ENCODE measurements around the gene CDON.

DNA sequence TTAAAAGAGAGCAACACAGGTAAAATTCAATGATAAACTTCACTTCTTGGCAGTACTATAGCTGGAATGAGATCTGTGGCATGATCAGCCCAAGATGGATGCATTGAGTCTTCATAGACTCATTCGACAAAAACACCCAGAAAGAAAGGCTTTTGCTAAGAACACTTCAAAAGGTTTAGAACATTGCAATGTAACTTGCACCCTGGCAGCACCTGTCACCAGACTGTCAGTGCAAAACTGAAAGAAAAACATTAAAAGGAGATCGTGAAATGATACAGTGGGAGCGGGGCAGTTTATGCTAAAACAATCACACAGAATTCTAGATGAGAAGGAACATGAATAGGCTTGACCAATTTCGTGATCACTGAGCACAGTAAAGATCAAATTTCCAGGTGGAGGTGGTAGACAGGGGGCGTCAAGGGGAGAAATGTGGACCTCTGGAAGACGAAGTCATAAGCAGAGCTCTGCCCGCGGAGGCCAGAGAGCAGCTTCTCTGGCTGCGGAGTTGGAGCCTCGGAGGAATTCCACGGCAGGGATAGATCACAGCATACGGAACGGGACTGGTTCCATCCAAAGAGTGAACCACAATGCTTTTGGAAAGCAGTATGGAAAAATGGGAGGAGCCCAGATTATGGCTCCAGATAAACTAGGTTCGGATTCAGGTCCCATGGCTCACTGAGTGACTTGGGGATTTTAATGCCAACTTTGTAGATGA lies 104.9 kb downstream of the CDON start:
- TF ChIP-seq, protein P1, sequence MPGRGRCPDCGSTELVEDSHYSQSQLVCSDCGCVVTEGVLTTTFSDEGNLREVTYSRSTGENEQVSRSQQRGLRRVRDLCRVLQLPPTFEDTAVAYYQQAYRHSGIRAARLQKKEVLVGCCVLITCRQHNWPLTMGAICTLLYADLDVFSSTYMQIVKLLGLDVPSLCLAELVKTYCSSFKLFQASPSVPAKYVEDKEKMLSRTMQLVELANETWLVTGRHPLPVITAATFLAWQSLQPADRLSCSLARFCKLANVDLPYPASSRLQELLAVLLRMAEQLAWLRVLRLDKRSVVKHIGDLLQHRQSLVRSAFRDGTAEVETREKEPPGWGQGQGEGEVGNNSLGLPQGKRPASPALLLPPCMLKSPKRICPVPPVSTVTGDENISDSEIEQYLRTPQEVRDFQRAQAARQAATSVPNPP (CRISPR knock-in tag; IDR thresholded peaks at IDR 0.05), result no peak
- no peak for TF ChIP-seq JUNB (CRISPR knock-in tag; IDR thresholded peaks at IDR 0.05; ENCODE audit: borderline replicate concordance)
- no peak for TF ChIP-seq POLR2A (IDR thresholded peaks at IDR 0.05; ENCODE audit: insufficient read depth in 1 of 2, low read depth in 2 of 2, low read length in 2 of 2)
- TF ChIP-seq NFE2L2 (IDR thresholded peaks at IDR 0.05; ENCODE audit: low read length), result no peak
- no peak for TF ChIP-seq FOSL1 (CRISPR knock-in tag; IDR thresholded peaks at IDR 0.05; ENCODE audit: borderline replicate concordance)
- TF ChIP-seq, protein P2, sequence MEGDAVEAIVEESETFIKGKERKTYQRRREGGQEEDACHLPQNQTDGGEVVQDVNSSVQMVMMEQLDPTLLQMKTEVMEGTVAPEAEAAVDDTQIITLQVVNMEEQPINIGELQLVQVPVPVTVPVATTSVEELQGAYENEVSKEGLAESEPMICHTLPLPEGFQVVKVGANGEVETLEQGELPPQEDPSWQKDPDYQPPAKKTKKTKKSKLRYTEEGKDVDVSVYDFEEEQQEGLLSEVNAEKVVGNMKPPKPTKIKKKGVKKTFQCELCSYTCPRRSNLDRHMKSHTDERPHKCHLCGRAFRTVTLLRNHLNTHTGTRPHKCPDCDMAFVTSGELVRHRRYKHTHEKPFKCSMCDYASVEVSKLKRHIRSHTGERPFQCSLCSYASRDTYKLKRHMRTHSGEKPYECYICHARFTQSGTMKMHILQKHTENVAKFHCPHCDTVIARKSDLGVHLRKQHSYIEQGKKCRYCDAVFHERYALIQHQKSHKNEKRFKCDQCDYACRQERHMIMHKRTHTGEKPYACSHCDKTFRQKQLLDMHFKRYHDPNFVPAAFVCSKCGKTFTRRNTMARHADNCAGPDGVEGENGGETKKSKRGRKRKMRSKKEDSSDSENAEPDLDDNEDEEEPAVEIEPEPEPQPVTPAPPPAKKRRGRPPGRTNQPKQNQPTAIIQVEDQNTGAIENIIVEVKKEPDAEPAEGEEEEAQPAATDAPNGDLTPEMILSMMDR (CRISPR knock-in tag; IDR thresholded peaks at IDR 0.05), result no peak
- TF ChIP-seq ZNF232 (CRISPR knock-in tag; IDR thresholded peaks at IDR 0.05; ENCODE audit: borderline replicate concordance), result no peak

All from HepG2 (cell line).